HCT116 (cell line): ENCODE measurements around the gene AFTPH.

Source experiments
- CEBPB ChIP-seq: IDR thresholded peaks from 2 replicates; pipeline ENCODE4 v1.6.1; 2012; ENCODE audit warnings: low read depth
- EGR1 ChIP-seq: IDR thresholded peaks from 2 replicates; pipeline ENCODE4 v1.6.1; 2012; ENCODE audit warnings: low read depth
- ELF1 ChIP-seq: IDR thresholded peaks from 2 replicates; pipeline ENCODE4 v1.6.1; 2012; ENCODE audit warnings: low read depth, borderline replicate concordance
- EZH2 ChIP-seq: fragments of 200-600 bp; sonication (generic); IDR thresholded peaks from 2 replicates; pipeline ENCODE4 v1.6.1; 2017; ENCODE audit warnings: antibody characterized with exemption, mixed run types
- EZH2phosphoT487 ChIP-seq: fragments of 200-600 bp; IDR thresholded peaks from 2 replicates; pipeline ENCODE4 v1.6.1; 2018; ENCODE audit warnings: antibody characterized with exemption, borderline replicate concordance
- POLR2A ChIP-seq: IDR thresholded peaks from 2 replicates; pipeline ENCODE4 v1.7.0; 2011; ENCODE audit warnings: borderline replicate concordance; ENCODE audit not compliant: insufficient read depth, insufficient read length; ENCODE audit errors: extremely low read depth
- POLR2AphosphoS5 ChIP-seq: IDR thresholded peaks from 2 replicates; pipeline ENCODE4 v1.6.1; 2011; ENCODE audit warnings: mild to moderate bottlenecking, low read depth, low read length, moderate library complexity
- SIN3A ChIP-seq: IDR thresholded peaks from 2 replicates; pipeline ENCODE4 v1.6.1; 2012; ENCODE audit warnings: low read depth
- SP1 ChIP-seq: IDR thresholded peaks from 2 replicates; pipeline ENCODE4 v1.6.1; 2012; ENCODE audit warnings: low read depth
- SRF ChIP-seq: IDR thresholded peaks from 2 replicates; pipeline ENCODE4 v1.6.1; 2012; ENCODE audit warnings: low read depth
- TCF7L2 ChIP-seq: IDR thresholded peaks from 2 replicates; pipeline ENCODE4 v1.7.0; 2011; ENCODE audit warnings: borderline replicate concordance, inconsistent platforms; ENCODE audit not compliant: insufficient read depth, insufficient read length; ENCODE audit errors: extremely low read depth
- TF ChIP-seq, protein P1 (sequence below), 3 experiments: fragments of 200-600 bp in 1 of 3; sonication (generic) in 1 of 3; IDR thresholded peaks in 2 of 3; conservative IDR thresholded peaks in 1 of 3; 2 replicates each; pipeline ENCODE4 v1.5.1; 2012 to 2017; ENCODE audit warnings: low read depth in 2 of 3, low read length in 2 of 3, antibody characterized with exemption in 1 of 3, borderline replicate concordance in 1 of 3, control low read depth in 1 of 3, mild to moderate bottlenecking in 1 of 3, mixed read lengths in 1 of 3, mixed run types in 1 of 3, moderate library complexity in 1 of 3; ENCODE audit not compliant: insufficient read depth in 1 of 3
- TF ChIP-seq, protein P2 (sequence below): IDR thresholded peaks from 2 replicates; pipeline ENCODE4 v1.6.1; 2012; ENCODE audit warnings: low read depth
- TF ChIP-seq, protein P3 (sequence below): IDR thresholded peaks from 2 replicates; pipeline ENCODE4 v1.6.1; 2012

DNA sequence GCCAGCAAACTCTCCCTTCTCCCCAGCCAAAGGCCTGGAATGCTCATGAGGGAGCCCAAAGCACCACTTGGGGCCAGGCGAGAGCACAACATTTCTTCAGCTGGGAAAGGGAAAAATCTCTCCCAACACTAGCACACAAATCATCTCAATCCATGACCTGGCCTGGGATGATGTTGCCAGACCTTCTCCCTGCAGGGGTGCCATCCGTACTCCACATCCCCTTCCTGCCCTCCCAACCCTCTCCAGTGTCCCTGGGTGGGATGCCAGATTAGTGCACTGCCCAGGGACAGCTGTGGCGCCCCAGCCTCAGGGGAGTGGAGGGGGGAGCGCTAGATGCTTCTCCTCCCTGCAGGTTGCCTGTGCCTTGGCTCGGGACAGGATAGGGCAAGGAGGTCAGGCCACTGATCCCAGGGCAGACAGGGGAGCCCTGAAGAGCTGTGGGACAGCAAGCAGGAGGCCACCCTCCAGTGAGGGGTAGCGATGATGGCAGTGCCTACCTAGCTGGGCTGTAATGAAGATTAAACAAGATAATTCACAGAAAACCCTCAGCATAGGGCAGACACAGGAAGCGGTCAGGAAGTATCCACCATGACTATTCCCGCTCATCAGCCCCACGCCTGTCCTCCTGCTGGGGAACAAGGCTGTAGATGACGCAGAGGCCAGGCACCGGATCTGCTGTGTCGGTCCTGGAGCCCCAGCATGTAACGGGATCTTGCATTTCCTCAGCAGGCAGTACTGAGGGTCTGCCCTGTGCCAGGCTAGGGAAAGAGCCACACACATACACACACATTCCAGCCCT is 98.5 kb downstream of the AFTPH start:
- no peak for TF ChIP-seq EGR1
- TF ChIP-seq, protein P1, sequence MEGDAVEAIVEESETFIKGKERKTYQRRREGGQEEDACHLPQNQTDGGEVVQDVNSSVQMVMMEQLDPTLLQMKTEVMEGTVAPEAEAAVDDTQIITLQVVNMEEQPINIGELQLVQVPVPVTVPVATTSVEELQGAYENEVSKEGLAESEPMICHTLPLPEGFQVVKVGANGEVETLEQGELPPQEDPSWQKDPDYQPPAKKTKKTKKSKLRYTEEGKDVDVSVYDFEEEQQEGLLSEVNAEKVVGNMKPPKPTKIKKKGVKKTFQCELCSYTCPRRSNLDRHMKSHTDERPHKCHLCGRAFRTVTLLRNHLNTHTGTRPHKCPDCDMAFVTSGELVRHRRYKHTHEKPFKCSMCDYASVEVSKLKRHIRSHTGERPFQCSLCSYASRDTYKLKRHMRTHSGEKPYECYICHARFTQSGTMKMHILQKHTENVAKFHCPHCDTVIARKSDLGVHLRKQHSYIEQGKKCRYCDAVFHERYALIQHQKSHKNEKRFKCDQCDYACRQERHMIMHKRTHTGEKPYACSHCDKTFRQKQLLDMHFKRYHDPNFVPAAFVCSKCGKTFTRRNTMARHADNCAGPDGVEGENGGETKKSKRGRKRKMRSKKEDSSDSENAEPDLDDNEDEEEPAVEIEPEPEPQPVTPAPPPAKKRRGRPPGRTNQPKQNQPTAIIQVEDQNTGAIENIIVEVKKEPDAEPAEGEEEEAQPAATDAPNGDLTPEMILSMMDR (IDR thresholded peaks at IDR 0.05 in 2 of 3, conservative IDR thresholded peaks at IDR 0.05 in 1 of 3; ENCODE audit: borderline replicate concordance in 1 of 3, insufficient read depth in 1 of 3, low read depth in 2 of 3, low read length in 2 of 3): no peak
- TF ChIP-seq SRF: no peak
- no peak for TF ChIP-seq SP1
- TF ChIP-seq, protein P2, sequence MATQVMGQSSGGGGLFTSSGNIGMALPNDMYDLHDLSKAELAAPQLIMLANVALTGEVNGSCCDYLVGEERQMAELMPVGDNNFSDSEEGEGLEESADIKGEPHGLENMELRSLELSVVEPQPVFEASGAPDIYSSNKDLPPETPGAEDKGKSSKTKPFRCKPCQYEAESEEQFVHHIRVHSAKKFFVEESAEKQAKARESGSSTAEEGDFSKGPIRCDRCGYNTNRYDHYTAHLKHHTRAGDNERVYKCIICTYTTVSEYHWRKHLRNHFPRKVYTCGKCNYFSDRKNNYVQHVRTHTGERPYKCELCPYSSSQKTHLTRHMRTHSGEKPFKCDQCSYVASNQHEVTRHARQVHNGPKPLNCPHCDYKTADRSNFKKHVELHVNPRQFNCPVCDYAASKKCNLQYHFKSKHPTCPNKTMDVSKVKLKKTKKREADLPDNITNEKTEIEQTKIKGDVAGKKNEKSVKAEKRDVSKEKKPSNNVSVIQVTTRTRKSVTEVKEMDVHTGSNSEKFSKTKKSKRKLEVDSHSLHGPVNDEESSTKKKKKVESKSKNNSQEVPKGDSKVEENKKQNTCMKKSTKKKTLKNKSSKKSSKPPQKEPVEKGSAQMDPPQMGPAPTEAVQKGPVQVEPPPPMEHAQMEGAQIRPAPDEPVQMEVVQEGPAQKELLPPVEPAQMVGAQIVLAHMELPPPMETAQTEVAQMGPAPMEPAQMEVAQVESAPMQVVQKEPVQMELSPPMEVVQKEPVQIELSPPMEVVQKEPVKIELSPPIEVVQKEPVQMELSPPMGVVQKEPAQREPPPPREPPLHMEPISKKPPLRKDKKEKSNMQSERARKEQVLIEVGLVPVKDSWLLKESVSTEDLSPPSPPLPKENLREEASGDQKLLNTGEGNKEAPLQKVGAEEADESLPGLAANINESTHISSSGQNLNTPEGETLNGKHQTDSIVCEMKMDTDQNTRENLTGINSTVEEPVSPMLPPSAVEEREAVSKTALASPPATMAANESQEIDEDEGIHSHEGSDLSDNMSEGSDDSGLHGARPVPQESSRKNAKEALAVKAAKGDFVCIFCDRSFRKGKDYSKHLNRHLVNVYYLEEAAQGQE: no peak
- TF ChIP-seq POLR2AphosphoS5: no peak
- TF ChIP-seq POLR2A: no peak
- TF ChIP-seq TCF7L2: no peak
- TF ChIP-seq CEBPB: no peak
- no peak for TF ChIP-seq ELF1
- TF ChIP-seq SIN3A: no peak
- no peak for TF ChIP-seq EZH2phosphoT487
- TF ChIP-seq EZH2: no peak
- TF ChIP-seq, protein P3, sequence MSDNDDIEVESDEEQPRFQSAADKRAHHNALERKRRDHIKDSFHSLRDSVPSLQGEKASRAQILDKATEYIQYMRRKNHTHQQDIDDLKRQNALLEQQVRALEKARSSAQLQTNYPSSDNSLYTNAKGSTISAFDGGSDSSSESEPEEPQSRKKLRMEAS: no peak
